ENCODE results near the gene NAA40. TPM values are rescaled to one million over a fixed set of nuclear protein-coding genes. Genes with fewer than 3 reads are reported as not detected.
"Not testable (repeated sequence)": the region's sequence is repeated elsewhere in the genome, so short reads cannot be mapped to it uniquely, and the experiment has no call there.

The NAA40 gene
- total and polyA plus RNA-seq, 4 donors = 9.2 to 20.5 (median 13.8) TPM

DNA sequence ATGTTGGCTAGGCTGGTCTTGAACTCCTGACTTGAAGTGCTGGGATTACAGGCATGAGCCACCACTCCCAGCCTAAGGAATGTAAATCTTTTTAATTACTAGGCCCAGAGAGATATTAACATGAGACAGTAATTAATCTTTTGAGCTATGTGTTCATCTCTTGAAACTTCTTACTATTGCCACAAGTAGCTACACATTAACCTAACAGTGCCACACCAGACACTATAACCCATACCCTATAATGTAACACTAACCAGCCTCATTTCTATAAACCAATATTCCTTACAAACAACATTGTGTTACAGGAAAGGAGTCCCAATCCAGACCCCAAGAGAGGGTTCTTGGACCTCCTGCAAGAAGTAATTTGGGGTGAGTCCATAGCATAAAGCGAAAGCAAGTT, 27.6 kb downstream of the NAA40 start:
- peaks cover 0 to 3% (median 0%) of the 10 kb centered on the region in 3 donors for H3K27me3 ChIP-seq (ENCODE audit: control insufficient read depth in 3 of 3, insufficient read depth in 3 of 3, low read length in 2 of 3)
- no peak for ATAC-seq (ENCODE audit: insufficient read depth, low FRiP score)
- H3K36me3 ChIP-seq (ENCODE audit: control insufficient read depth in 4 of 4, insufficient read depth in 4 of 4, low read length in 4 of 4) = no peaks in the 10 kb centered on the region
- no peak overlapping the region for H3K27ac ChIP-seq (ENCODE audit: low read depth in 1 of 2, low read length in 1 of 2)
- H3K9me3 ChIP-seq (ENCODE audit: control insufficient read depth in 4 of 4, insufficient read depth in 3 of 4, low read length in 3 of 4) = no peaks in the 10 kb centered on the region
- TF ChIP-seq, protein P1, sequence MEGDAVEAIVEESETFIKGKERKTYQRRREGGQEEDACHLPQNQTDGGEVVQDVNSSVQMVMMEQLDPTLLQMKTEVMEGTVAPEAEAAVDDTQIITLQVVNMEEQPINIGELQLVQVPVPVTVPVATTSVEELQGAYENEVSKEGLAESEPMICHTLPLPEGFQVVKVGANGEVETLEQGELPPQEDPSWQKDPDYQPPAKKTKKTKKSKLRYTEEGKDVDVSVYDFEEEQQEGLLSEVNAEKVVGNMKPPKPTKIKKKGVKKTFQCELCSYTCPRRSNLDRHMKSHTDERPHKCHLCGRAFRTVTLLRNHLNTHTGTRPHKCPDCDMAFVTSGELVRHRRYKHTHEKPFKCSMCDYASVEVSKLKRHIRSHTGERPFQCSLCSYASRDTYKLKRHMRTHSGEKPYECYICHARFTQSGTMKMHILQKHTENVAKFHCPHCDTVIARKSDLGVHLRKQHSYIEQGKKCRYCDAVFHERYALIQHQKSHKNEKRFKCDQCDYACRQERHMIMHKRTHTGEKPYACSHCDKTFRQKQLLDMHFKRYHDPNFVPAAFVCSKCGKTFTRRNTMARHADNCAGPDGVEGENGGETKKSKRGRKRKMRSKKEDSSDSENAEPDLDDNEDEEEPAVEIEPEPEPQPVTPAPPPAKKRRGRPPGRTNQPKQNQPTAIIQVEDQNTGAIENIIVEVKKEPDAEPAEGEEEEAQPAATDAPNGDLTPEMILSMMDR (IDR thresholded peaks at IDR 0.05; ENCODE audit: control extremely low read depth, extremely low read depth) = no peak
- 100% methylated on average over 1 of the region's 1 CpG for WGBS, 2 donors
- no peak overlapping the region for H3K4me3 ChIP-seq
- no peak overlapping the region for H3K9ac ChIP-seq (ENCODE audit: insufficient read depth in 1 of 2, low read length in 2 of 2)
- H3K4me1 ChIP-seq (ENCODE audit: control insufficient read depth in 5 of 5, insufficient read depth in 5 of 5, low read length in 5 of 5) = peaks cover 0 to 7% (median 0%) of the 10 kb centered on the region in 5 donors
- DNase-seq = no peak

DNA sequence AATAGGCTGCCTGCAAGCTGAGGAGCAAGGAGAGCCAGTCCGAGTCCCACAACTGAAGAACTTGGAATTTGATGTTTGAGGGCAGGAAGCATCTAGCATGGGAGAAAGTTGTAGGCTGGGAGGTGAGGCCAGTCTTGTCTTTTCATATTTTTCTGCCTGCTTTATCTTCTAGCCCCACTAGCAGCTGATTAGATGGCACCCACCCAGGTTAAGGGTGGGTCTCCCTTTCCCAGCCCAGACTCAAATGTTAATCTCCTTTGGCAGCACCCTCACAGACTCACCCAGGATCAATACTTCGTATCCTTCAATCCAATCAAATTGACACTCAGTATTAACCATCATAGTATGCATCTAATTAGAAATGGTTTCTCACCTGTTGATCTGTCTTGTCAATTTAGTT, 30.7 kb downstream of the NAA40 start:
- WGBS, 2 donors = 88 to 96% methylated on average over 2 of the region's 2 CpGs
- no peaks in the 10 kb centered on the region for H3K36me3 ChIP-seq (ENCODE audit: control insufficient read depth in 4 of 4, insufficient read depth in 4 of 4, low read length in 4 of 4)
- no peak for ATAC-seq (ENCODE audit: insufficient read depth, low FRiP score)

DNA sequence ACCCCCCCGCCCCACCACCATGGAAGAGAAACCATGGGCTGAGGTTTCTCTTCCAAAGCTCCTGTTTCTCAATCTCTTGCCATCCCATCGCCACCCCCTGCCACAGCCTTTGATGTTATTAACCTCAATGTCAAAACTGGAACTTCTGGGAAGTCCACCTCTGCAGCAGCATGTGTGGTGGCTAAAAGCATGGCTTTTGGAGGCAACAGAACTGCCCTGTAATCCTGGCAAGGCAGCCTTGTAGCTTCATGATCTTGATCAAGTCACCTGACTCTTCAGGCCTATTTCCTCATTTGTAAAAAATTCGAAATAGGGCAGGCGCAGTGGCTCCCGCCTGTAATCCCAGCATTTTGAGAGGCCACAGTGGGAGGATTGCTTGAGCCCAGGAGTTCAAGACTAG, 32.1 kb downstream of the NAA40 start:
- DNase-seq (no peak), ATAC-seq (ENCODE audit: insufficient read depth, low FRiP score) (no peak)
- Histone ChIP-seq H3K36me3 (ENCODE audit: control insufficient read depth in 4 of 4, insufficient read depth in 4 of 4, low read length in 4 of 4) (peaks cover 0 to 3% (median 1%) of the 10 kb centered on the region in 4 donors), H3K4me1 (ENCODE audit: control insufficient read depth in 5 of 5, insufficient read depth in 5 of 5, low read length in 5 of 5) (peaks cover 0 to 6% (median 4%) of the 10 kb centered on the region in 5 donors), H3K9me3 (ENCODE audit: control insufficient read depth in 4 of 4, insufficient read depth in 3 of 4, low read length in 3 of 4) (no peaks in the 10 kb centered on the region), H3K27ac (ENCODE audit: low read depth in 1 of 2, low read length in 1 of 2) (no peak overlapping the region), H3K4me3 (no peak overlapping the region), H3K9ac (ENCODE audit: insufficient read depth in 1 of 2, low read length in 2 of 2) (no peak overlapping the region), H3K27me3 (ENCODE audit: control insufficient read depth in 3 of 3, insufficient read depth in 3 of 3, low read length in 2 of 3) (peaks cover 0 to 3% (median 0%) of the 10 kb centered on the region in 3 donors)
- WGBS, 2 donors = 36 to 71% methylated on average over 5 of the region's 5 CpGs
- TF ChIP-seq, protein P1 (IDR thresholded peaks at IDR 0.05; ENCODE audit: control extremely low read depth, extremely low read depth) = no peak

More for the DNA sequence above, 30.7 kb downstream of the NAA40 start:
- H3K4me3 ChIP-seq = no peak overlapping the region
- TF ChIP-seq, protein P1 (IDR thresholded peaks at IDR 0.05; ENCODE audit: control extremely low read depth, extremely low read depth) = no peak
- H3K9me3 ChIP-seq (ENCODE audit: control insufficient read depth in 4 of 4, insufficient read depth in 3 of 4, low read length in 3 of 4) = no peaks in the 10 kb centered on the region
- no peaks in the 10 kb centered on the region for H3K4me1 ChIP-seq (ENCODE audit: control insufficient read depth in 5 of 5, insufficient read depth in 5 of 5, low read length in 5 of 5)
- peaks cover 0 to 3% (median 0%) of the 10 kb centered on the region in 3 donors for H3K27me3 ChIP-seq (ENCODE audit: control insufficient read depth in 3 of 3, insufficient read depth in 3 of 3, low read length in 2 of 3)
- H3K27ac ChIP-seq (ENCODE audit: low read depth in 1 of 2, low read length in 1 of 2) = no peak overlapping the region
- H3K9ac ChIP-seq (ENCODE audit: insufficient read depth in 1 of 2, low read length in 2 of 2) = no peak overlapping the region
- no peak for DNase-seq

DNA sequence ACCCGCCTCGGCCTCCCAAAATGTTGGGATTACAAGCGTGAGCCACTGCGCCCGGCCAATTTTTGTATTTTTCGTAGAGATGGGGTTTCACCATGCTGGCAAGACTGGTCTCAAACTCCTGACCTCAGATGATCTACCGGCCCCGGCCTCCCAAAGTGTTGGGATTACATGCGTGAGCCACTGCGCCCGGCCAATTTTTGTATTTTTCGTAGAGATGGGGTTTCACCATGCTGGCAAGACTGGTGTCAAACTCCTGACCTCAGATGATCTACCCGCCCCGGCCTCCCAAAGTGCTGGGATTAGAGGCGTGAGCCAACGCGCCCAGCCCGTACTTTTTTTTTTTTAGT, 35.1 kb downstream of the NAA40 start:
- not testable (repeated sequence) for H3K9me3 ChIP-seq (ENCODE audit: control insufficient read depth in 4 of 4, insufficient read depth in 3 of 4, low read length in 3 of 4); H3K4me3 ChIP-seq; H3K36me3 ChIP-seq (ENCODE audit: control insufficient read depth in 4 of 4, insufficient read depth in 4 of 4, low read length in 4 of 4); H3K27ac ChIP-seq (ENCODE audit: low read depth in 1 of 2, low read length in 1 of 2); DNase-seq; H3K9ac ChIP-seq (ENCODE audit: insufficient read depth in 1 of 2, low read length in 2 of 2); ATAC-seq (ENCODE audit: insufficient read depth, low FRiP score); H3K27me3 ChIP-seq (ENCODE audit: control insufficient read depth in 3 of 3, insufficient read depth in 3 of 3, low read length in 2 of 3)
- WGBS, 2 donors = 67 to 71% methylated on average over 18 of the region's 18 CpGs
- peaks cover 0 to 14% (median 7%) of the 10 kb centered on the region in 5 donors for H3K4me1 ChIP-seq (ENCODE audit: control insufficient read depth in 5 of 5, insufficient read depth in 5 of 5, low read length in 5 of 5)

All from lung (tissue), 12 donors.